ENCODE measurements around the gene NOTO.

NOTO gene

DNA sequence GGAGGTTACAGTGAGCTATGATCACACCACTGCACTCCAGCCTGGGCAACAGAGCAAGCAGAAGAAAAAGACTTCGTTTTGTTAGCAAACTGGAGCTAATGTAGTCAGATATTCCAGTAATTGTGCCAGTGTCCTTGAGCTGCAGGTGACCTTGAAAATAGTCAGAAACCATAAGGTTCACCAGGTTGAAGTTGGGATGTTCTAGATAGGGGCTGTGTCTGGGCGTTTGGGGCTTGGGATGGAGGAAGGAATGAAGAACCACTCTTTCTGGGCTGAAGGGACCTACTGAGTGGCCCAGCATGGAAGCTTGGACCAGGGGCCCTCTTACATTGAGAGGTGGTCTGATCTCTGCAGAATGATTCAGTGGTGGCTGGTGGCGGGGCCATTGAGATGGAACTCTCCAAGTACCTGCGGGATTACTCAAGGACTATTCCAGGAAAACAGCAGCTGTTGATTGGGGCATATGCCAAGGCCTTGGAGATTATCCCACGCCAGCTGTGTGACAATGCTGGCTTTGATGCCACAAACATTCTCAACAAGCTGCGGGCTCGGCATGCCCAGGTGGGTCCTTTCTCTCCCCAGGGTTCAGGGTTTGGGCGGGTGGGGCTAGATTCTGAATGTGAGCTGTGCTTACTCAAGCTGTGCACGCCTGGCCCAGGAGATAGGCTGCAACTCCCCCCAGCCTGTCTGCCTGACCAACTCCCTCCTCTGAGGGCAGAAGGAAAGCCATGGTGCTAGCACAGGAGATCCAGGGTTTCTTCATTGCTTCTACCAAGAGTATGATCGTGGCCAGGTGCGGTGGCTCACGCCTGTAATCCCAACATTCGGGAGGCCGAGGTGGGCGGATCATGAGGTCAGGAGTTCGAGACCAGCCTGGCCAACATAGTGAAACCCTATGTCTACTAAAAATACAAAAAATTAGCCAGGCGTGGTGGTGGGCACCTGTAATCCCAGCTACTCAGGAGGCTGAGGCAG is 48.8 kb downstream of the NOTO start:
- no peak for DNase-seq (ENCODE audit: low spot score)
- no peak overlapping the region for H3K27ac ChIP-seq
- ChIA-PET POLR2A (ENCODE audit: low non-redundant PET) (no interaction called here), CTCF (interaction anchor here (1.0 kb wide), 1 partner anchor 9 kb away, joined by 3 read pairs; no protein-coding TSS in a partner anchor)
- TF ChIP-seq, protein P1, sequence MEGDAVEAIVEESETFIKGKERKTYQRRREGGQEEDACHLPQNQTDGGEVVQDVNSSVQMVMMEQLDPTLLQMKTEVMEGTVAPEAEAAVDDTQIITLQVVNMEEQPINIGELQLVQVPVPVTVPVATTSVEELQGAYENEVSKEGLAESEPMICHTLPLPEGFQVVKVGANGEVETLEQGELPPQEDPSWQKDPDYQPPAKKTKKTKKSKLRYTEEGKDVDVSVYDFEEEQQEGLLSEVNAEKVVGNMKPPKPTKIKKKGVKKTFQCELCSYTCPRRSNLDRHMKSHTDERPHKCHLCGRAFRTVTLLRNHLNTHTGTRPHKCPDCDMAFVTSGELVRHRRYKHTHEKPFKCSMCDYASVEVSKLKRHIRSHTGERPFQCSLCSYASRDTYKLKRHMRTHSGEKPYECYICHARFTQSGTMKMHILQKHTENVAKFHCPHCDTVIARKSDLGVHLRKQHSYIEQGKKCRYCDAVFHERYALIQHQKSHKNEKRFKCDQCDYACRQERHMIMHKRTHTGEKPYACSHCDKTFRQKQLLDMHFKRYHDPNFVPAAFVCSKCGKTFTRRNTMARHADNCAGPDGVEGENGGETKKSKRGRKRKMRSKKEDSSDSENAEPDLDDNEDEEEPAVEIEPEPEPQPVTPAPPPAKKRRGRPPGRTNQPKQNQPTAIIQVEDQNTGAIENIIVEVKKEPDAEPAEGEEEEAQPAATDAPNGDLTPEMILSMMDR (conservative IDR thresholded peaks at IDR 0.05; ENCODE audit: low read depth) = no peak

DNA sequence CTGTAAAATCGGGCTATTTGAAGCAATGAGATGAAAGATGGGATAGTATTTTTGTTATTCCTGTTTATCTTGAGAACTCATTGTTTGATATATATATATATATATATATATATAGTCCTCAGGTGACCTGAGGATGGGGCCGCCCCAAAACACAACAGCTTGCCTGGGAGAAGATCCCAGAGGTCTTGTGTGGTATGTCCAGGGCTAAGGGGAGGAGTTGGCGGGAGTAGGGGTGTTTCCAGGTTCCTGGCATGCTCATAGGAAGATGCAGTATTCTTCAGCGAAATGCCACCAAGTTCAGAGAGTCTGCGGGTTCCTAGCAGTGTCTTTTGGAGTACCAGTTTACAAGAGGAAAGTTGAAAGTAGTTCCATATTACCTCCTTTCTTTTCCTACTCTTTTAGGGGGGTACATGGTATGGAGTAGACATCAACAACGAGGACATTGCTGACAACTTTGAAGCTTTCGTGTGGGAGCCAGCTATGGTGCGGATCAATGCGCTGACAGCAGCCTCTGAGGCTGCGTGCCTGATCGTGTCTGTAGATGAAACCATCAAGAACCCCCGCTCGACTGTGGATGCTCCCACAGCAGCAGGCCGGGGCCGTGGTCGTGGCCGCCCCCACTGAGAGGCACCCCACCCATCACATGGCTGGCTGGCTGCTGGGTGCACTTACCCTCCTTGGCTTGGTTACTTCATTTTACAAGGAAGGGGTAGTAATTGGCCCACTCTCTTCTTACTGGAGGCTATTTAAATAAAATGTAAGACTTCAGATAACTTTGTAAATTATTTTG is 50.1 kb downstream of the NOTO start:
- POLR2A ChIA-PET (ENCODE audit: low non-redundant PET) = no interaction called here
- no peak overlapping the region for H3K27ac ChIP-seq

DNA sequence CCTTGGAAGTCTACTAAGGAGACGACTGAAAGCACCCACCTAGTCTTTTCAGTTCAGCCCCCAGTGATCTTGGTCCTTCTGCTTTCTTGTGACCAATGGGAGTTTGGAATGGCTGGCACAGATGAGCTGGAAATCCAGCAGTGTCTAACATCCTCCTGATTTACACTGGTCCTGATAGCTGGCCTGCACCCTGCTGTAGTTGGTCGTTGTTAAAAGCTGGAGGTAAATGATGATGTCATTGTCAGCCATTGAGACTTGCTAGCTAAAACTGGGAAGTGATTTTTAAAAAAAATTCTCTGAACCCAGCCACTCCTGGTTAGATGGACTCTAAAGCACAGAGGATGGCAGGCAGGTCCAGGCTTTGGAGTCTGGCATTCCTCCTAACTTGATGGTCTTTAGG is 51.0 kb downstream of the NOTO start:
- ChIA-PET CTCF (no interaction called here), POLR2A (ENCODE audit: low non-redundant PET) (interaction anchor here (0.6 kb wide), 1 partner anchor 59 kb away, joined by 3 read pairs; no protein-coding TSS in a partner anchor)
- TF ChIP-seq, protein P1 (conservative IDR thresholded peaks at IDR 0.05; ENCODE audit: low read depth) = no peak
- no peak overlapping the region for H3K27ac ChIP-seq
- no peak for DNase-seq (ENCODE audit: low spot score)

More for the DNA sequence above, 50.1 kb downstream of the NOTO start:
- TF ChIP-seq, protein P1 (conservative IDR thresholded peaks at IDR 0.05; ENCODE audit: low read depth) = no peak
- no peak for DNase-seq (ENCODE audit: low spot score)
- CTCF ChIA-PET = no interaction called here

DNA sequence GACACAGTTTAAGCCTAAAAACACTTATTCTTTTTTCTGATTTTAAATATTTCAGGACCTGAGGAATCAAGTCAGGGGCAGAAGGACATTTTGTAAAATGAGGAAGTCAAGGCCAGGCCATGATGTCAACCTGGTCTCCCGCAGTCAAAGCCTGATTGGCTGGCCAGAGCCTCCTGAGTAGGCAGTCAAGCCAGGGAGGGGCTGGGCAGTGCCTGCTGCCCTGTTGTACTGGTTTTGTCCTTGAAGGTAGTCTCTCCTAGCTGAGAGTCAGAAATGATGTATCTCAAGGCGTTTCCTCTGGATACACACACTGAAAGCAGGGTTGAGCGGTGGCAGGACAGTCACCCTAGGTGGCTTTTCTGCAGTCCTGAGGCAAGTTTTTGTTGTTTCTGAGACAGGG is 51.5 kb downstream of the NOTO start:
- DNase-seq (ENCODE audit: low spot score) = no peak
- H3K27ac ChIP-seq = peak overlapping the region; percentile 65
- CTCF ChIA-PET = interaction anchor here (0.5 kb wide), 1 partner anchor 390 kb away, joined by 3 read pairs; no protein-coding TSS in a partner anchor

DNA sequence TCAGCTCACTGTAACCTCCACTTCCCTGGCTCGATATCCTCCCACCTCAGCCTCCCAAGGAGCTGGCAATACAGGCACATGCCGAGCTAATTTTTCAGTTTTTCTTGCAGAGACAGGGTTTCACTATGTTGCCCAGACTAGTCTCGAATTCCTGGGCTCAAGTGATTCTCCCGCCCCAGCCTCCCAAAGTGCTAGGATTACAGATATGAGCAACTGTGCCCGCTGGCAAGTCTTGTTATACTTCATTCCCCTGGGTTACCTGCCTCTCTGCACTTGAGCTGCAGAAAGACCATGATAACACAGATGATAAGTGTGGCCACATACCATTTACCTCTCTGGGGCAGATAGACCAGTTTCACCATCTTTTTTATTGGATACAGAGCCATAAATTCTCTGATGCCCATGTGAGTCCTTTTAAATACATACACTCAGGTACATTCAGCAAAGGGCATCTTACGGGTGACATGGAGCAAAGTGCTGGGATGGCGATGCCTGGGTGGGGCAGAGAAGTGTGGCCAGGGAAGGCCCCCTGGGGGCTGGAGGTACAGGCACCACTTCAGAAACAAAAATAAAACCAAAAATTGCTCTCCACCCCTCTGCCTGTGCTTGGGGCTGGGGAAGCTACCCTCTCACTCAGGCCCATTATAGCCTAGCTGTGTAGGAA is 52.1 kb downstream of the NOTO start:
- ChIA-PET POLR2A (ENCODE audit: low non-redundant PET) (no interaction called here), CTCF (interaction anchor here (0.5 to 0.7 kb wide), 2 partner anchors 42 to 391 kb away, joined by 3 read pairs; no protein-coding TSS in a partner anchor)
- no peak for DNase-seq (ENCODE audit: low spot score)
- peak overlapping the region; percentile 65 for H3K27ac ChIP-seq
- TF ChIP-seq, protein P1 (conservative IDR thresholded peaks at IDR 0.05; ENCODE audit: low read depth) = no peak

More for the DNA sequence above, 51.5 kb downstream of the NOTO start:
- TF ChIP-seq, protein P1 (conservative IDR thresholded peaks at IDR 0.05; ENCODE audit: low read depth) = no peak
- POLR2A ChIA-PET (ENCODE audit: low non-redundant PET) = interaction anchor here (0.6 kb wide), 1 partner anchor 59 kb away, joined by 3 read pairs; no protein-coding TSS in a partner anchor
